K562 (cell line): Measurements from ENCODE around the gene CHD2. TPM values are rescaled to one million over a fixed set of nuclear protein-coding genes. Genes with fewer than 3 reads are reported as not detected.

ENCODE experiments used
- CAMTA2 ChIP-seq: fragments of 250-450 bp; sonication (Bioruptor Pico); conservative IDR thresholded peaks from 2 replicates; pipeline ENCODE4 v1.5.1; 2022
- ERF ChIP-seq: fragments of 450-650 bp; formaldehyde crosslinking; IDR thresholded peaks from 2 replicates; pipeline ENCODE4 v1.4.0; 2020; ENCODE audit warnings: mild to moderate bottlenecking, mixed read lengths
- IRF1 ChIP-seq: sonication (generic); formaldehyde crosslinking; IDR thresholded peaks from 2 replicates; pipeline ENCODE4 v1.8.0; 2022; ENCODE audit warnings: missing genetic modification reagents, mild to moderate bottlenecking, borderline replicate concordance
- KAT2B ChIP-seq: IDR thresholded peaks from one replicate; pipeline ENCODE4 v1.6.1; 2012; ENCODE audit warnings: low read depth, mild to moderate bottlenecking, control low read depth, inconsistent platforms, low read length, moderate library complexity
- POLR3A ChIP-seq: IDR thresholded peaks from 2 replicates; pipeline ENCODE4 v1.6.1; 2011; ENCODE audit warnings: borderline replicate concordance, mild to moderate bottlenecking, moderate library complexity; ENCODE audit not compliant: insufficient read length, insufficient read depth; ENCODE audit errors: extremely low read depth
- RBFOX2 ChIP-seq: fragments of 200-400 bp; formaldehyde crosslinking; IDR thresholded peaks from 2 replicates; pipeline ENCODE4 v1.6.1; 2017; ENCODE audit warnings: low read depth, mild to moderate bottlenecking, low read length, moderate library complexity
- SMAD4 ChIP-seq: fragments of 250-450 bp; sonication (Bioruptor Pico); conservative IDR thresholded peaks from 2 replicates; pipeline ENCODE4 v1.8.0; 2021; ENCODE audit warnings: inconsistent platforms, mild to moderate bottlenecking, moderate library complexity
- SP2 ChIP-seq: IDR thresholded peaks from 2 replicates; pipeline ENCODE4 v1.6.1; 2011; ENCODE audit warnings: mild to moderate bottlenecking, low read depth, low read length, moderate library complexity; ENCODE audit not compliant: poor library complexity, severe bottlenecking; ENCODE audit errors: extremely low read depth
- TAF7 ChIP-seq: fragments of 450-650 bp; IDR thresholded peaks from 2 replicates; pipeline ENCODE4 v1.6.1; 2016; ENCODE audit warnings: missing genetic modification characterization, missing compliant biosample characterization
- ZC3H8 ChIP-seq: fragments of 450-650 bp; IDR thresholded peaks from 2 replicates; pipeline ENCODE4 v1.6.1; 2017
- ZHX1 ChIP-seq: fragments of 150-350 bp; conservative IDR thresholded peaks from 2 replicates; pipeline ENCODE4 v1.6.1; 2014; ENCODE audit warnings: low read length
- ZNF165 ChIP-seq: fragments of 250-450 bp; sonication (Bioruptor Pico); IDR thresholded peaks from 2 replicates; pipeline ENCODE4 v1.4.0; 2020; ENCODE audit warnings: borderline replicate concordance
- ZNF263 ChIP-seq: sonication (generic); formaldehyde crosslinking; IDR thresholded peaks from 2 replicates; pipeline ENCODE4 v1.8.0; 2022; ENCODE audit warnings: mild to moderate bottlenecking, missing genetic modification reagents, borderline replicate concordance
- ZNF592 ChIP-seq: fragments of 450-650 bp; IDR thresholded peaks from 2 replicates; pipeline ENCODE4 v1.6.1; 2017; ENCODE audit warnings: antibody characterized with exemption, mild to moderate bottlenecking
- ZNF830 ChIP-seq: fragments of 250-450 bp; sonication (Bioruptor Pico); IDR thresholded peaks from 2 replicates; pipeline ENCODE4 v1.5.0; 2021; ENCODE audit warnings: mild to moderate bottlenecking
- polyA plus RNA-seq, 8 experiments: library from polyadenylated mRNA; depleted of rRNA in 4 of 8; stranded (reverse) in 5 of 8; unstranded in 3 of 8; fragments of >200 nt; fragmentation: Nextera tagmentation in 2 of 8; fragmentation: Illumina TruSeq in 1 of 8; extraction: Ambion mirVana in 2 of 8; extraction: Trizol in 1 of 8; gene quantifications; 2 replicates each; pipeline versions ENCODE4 v1.2.1 to v1.2.3, GENCODE V29; 2011 to 2014; ENCODE audit warnings: inconsistent platforms in 1 of 8, missing spikeins in 1 of 8
- total RNA-seq, 7 experiments: library from RNA; depleted of rRNA in 6 of 7; stranded (reverse); fragments of >200 nt in 6 of 7; fragmentation: Illumina TruSeq in 2 of 7; extraction: Trizol in 2 of 7; gene quantifications; 2 replicates each; pipeline versions ENCODE4 v1.2.1 to v1.2.3, GENCODE V29; 2011 to 2021; ENCODE audit warnings: low replicate concordance in 1 of 7
- TF ChIP-seq, protein P1 (sequence below), 3 experiments: fragments of 200-800 bp in 1 of 3; sonication (Bioruptor generic) in 1 of 3; sonication (generic) in 1 of 3; formaldehyde crosslinking in 1 of 3; IDR thresholded peaks; 2 replicates each; pipeline versions ENCODE4 v1.6.1 to v1.8.0; 2016 to 2022; ENCODE audit warnings: mild to moderate bottlenecking in 2 of 3, missing compliant biosample characterization in 2 of 3, missing genetic modification characterization in 2 of 3, missing genetic modification reagents in 1 of 3

The CHD2 gene
- total and polyA plus RNA-seq, 9 of the 15 experiments (the other 6 are each of a cell fraction or from before 2014, with no cell fraction given) = 38.9 to 70.8 (median 56.2) TPM

DNA sequence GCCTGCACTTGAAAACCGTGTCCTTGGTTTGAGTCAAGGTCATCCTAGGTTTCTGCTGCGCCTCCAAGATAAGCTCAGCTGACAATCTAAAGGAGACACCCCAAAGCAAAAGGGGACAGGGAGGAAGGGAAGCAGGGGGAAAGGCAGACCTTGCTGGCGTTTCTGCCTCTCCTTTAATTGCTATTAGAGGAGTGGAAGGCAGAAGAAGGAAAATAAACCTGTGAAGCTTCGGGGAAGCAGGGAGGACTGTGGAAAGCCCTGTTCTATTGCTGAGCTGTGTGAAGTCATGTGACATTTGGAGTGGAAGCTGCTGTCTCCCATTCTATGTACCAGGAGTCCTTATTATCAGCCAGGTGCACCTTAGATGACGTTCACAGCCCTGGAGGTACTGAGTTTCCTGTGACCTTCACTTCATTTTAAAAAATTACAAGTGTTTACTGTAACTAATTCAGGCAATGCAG, 21.5 kb upstream of the CHD2 start (continued):
- TF ChIP-seq ERF (CRISPR knock-in tag) (no peak), ZHX1 (no peak), KAT2B (no peak), RBFOX2 (no peak), ZNF165 (CRISPR knock-in tag) (no peak), ZNF830 (CRISPR knock-in tag) (no peak), POLR3A (no peak), TAF7 (tag) (no peak), ZNF592 (no peak; the same call in none of the 2 replicates), ZNF263 (CRISPR knock-in tag) (0 out of 2 replicates have a peak, but pooled peaks have one; percentile 15), CAMTA2 (no peak), IRF1 (no peak), ZC3H8 (no peak), SP2 (no peak), SMAD4 (CRISPR knock-in tag) (no peak)
- TF ChIP-seq, protein P1, sequence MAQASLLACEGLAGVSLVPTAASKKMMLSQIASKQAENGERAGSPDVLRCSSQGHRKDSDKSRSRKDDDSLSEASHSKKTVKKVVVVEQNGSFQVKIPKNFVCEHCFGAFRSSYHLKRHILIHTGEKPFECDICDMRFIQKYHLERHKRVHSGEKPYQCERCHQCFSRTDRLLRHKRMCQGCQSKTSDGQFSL (CRISPR knock-in tag; IDR thresholded peaks at IDR 0.05) = no peak
- TF ChIP-seq, protein P1 (tag; IDR thresholded peaks at IDR 0.05) = no peak
